ENCODE results near the gene UBXN4. TPM values are rescaled to one million over a fixed set of nuclear protein-coding genes. Genes with fewer than 3 reads are reported as not detected.

UBXN4 gene
- total RNA-seq, 2 donors from 2014 or later = 106 to 117 TPM

DNA sequence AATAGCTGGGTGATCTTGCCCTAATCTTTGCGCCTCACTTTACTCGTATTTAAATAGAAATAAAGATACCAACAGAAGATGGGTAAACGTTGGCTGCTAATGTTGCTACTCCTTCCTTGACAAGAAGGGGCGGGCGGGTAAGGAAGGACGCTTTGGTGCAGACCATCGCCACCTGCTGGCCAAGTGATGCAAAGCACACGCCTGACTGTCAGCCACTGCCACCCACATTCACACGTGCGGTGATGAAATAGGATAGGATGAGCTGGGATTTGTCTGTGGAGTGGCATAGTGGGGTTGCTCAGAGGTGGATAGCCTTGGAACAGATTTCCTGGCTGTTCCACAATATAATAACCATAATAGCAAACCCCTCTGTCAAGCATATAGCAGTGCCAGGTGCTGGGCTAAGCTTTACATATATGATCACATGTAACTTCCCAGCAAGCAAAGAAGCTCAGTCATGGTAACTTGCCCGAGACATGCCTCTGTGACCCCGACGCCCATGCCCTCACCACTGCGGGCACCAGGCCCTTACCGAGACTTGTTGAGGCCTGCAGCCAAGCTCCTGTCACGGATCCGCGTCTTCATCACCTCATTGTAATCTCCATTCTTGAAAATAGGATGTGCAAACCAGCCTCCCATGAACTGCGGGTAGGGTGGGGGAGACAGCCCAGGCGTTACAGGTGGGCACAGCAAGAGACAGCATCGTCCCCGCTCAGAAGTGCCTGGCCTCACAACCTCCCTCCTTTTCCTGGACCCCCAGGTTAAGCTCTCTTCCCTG lies 56.0 kb downstream of the UBXN4 start:
- no peak overlapping the region for H3K9ac ChIP-seq (ENCODE audit: low read depth in 2 of 2, low read length in 2 of 2)
- TF ChIP-seq, protein P1, sequence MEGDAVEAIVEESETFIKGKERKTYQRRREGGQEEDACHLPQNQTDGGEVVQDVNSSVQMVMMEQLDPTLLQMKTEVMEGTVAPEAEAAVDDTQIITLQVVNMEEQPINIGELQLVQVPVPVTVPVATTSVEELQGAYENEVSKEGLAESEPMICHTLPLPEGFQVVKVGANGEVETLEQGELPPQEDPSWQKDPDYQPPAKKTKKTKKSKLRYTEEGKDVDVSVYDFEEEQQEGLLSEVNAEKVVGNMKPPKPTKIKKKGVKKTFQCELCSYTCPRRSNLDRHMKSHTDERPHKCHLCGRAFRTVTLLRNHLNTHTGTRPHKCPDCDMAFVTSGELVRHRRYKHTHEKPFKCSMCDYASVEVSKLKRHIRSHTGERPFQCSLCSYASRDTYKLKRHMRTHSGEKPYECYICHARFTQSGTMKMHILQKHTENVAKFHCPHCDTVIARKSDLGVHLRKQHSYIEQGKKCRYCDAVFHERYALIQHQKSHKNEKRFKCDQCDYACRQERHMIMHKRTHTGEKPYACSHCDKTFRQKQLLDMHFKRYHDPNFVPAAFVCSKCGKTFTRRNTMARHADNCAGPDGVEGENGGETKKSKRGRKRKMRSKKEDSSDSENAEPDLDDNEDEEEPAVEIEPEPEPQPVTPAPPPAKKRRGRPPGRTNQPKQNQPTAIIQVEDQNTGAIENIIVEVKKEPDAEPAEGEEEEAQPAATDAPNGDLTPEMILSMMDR (IDR thresholded peaks at IDR 0.05) = peak; percentile 88
- H3K36me3 ChIP-seq = no peaks in the 10 kb centered on the region
- no peak overlapping the region for H3K27ac ChIP-seq
- H3K27me3 ChIP-seq = no peaks in the 10 kb centered on the region
- H3K4me3 ChIP-seq = no peak overlapping the region
- DNase-seq = peak; percentile 73
- no peaks in the 10 kb centered on the region for H3K9me3 ChIP-seq
- intact Hi-C loops (cut with DNase I) = loop anchor here (10.0 kb wide), 1 partner anchor 793 kb away; no protein-coding TSS in a partner anchor
- H3K4me1 ChIP-seq = no peaks in the 10 kb centered on the region

DNA sequence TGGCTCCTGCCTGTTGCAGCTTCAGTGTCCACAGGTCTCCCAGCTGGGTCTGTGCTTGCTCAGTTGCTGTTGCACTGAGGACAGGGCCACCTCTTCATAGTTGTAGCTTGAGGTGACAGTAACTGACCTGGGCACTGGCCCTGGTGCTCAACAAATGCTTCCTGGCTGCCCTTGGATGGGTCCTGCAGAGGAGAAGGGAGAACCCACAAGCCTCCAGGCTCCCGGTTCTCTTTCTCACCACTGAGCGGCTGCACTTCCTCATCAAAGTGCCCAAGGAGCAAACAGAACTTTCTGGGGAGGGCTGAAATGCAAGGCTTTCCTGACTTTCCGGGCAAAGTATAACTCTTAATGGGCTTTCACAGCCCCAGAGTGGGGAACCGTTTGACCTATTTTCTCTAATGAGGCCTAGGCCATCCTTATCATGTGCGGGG lies 56.6 kb downstream of the UBXN4 start:
- no peak overlapping the region for H3K27ac ChIP-seq
- intact Hi-C loops (cut with DNase I) = loop anchor here (10.0 kb wide), 1 partner anchor 793 kb away; no protein-coding TSS in a partner anchor
- H3K4me3 ChIP-seq = no peak overlapping the region
- H3K27me3 ChIP-seq = no peaks in the 10 kb centered on the region
- TF ChIP-seq, protein P1 (IDR thresholded peaks at IDR 0.05) = no peak
- H3K36me3 ChIP-seq = no peaks in the 10 kb centered on the region
- DNase-seq = no peak
- no peak overlapping the region for H3K9ac ChIP-seq (ENCODE audit: low read depth in 2 of 2, low read length in 2 of 2)
- no peaks in the 10 kb centered on the region for H3K9me3 ChIP-seq
- H3K4me1 ChIP-seq = no peaks in the 10 kb centered on the region

DNA sequence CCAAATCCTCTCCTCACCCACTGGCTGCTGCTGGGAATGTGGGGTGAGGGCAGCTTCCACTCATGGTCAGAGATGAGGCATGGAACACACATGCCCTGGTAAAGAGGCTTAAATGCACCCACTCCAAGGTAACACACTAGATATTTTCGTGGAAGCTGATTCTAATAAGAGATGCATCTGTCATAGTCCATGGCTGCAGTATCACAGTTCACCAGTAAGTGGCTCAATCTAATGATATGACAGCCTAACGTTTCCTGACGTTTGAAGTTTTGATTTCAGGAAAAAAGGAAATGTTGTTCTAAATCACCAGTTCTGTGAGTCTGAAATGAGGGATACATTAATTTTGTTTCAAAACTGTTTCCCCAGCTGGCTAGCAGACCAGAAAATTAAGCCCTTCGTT lies 57.1 kb downstream of the UBXN4 start:
- Histone ChIP-seq H3K4me3 (no peak overlapping the region), H3K9me3 (no peaks in the 10 kb centered on the region), H3K27ac (no peak overlapping the region), H3K4me1 (no peaks in the 10 kb centered on the region), H3K36me3 (no peaks in the 10 kb centered on the region), H3K27me3 (no peaks in the 10 kb centered on the region), H3K9ac (ENCODE audit: low read depth in 2 of 2, low read length in 2 of 2) (no peak overlapping the region)
- intact Hi-C loops (cut with DNase I) = loop anchor here (10.0 kb wide), 1 partner anchor 794 kb away; no protein-coding TSS in a partner anchor
- TF ChIP-seq, protein P1 (IDR thresholded peaks at IDR 0.05) = no peak
- DNase-seq = no peak

DNA sequence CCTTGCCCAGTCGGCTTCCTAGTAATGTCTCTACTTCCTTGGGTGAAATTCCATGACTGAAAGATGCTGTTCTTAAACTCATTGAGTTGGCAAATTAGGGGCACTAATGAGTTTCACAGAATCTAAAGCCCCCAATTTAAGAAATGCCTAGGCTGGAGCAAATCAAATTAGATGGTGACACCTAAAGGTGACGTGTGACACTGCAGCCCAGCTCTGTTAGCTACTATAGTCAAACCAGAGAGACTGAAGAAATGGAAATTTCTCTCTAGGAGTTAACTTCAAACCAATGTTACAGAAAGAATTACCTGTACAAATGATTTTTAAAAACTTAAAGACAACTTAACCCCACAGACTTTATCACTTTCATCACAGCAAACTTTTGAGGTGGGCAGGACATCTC lies 58.1 kb downstream of the UBXN4 start:
- no peak overlapping the region for H3K9ac ChIP-seq (ENCODE audit: low read depth in 2 of 2, low read length in 2 of 2)
- H3K27me3 ChIP-seq = no peaks in the 10 kb centered on the region
- no peaks in the 10 kb centered on the region for H3K4me1 ChIP-seq
- no peaks in the 10 kb centered on the region for H3K9me3 ChIP-seq
- no peak overlapping the region for H3K27ac ChIP-seq
- TF ChIP-seq, protein P1 (IDR thresholded peaks at IDR 0.05) = no peak
- H3K36me3 ChIP-seq = no peaks in the 10 kb centered on the region
- H3K4me3 ChIP-seq = no peak overlapping the region
- DNase-seq = no peak
- intact Hi-C loops (cut with DNase I) = loop anchor here (10.0 kb wide), 1 partner anchor 795 kb away; no protein-coding TSS in a partner anchor

DNA sequence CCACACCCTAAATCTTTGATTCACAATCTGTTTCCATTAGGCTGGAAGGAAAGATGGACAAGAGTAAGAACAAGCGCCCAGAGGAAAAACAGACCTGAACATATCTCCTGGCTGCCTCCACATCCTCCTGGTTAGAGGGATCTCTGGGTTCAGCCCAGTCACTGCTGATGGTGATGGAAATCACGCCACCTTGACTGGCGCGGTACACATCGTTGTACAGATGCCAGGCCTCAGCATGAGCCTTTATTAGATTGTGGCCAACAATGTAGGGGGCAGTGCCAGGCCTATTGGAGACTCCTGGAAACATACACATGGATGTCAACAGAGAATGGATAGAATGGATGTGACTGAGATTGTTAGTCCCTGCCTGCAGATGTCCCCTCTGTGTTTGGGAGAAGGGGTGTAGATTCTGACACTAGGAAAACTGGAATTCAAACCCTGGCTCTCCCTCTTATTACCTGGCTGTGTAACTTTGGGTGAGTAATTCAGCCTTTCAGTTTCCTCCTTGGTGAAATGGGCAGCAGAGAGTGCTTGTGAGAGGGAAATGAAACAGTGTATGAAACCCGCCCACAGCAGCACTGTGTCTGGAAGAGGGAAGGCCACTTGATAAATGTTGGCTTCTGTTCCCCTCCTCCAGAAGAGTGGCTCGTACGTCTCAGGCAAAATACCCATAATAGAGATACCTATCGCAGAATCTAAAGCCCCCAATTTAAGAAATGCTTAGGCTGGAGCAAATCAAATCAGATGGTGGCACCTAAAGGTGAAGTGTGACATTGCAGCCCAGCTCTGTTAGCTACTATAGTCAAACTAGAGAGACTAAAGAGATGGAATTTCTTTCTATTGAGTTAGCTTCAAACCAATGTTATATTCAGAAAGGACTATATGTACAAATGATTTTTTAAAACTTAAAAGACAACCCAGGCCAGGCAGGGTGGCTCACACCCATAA lies 59.1 kb downstream of the UBXN4 start:
- H3K4me3 ChIP-seq = no peak overlapping the region
- intact Hi-C loops (cut with DNase I) = no loop called here
- no peaks in the 10 kb centered on the region for H3K27me3 ChIP-seq
- TF ChIP-seq, protein P1 (IDR thresholded peaks at IDR 0.05) = no peak
- no peaks in the 10 kb centered on the region for H3K36me3 ChIP-seq
- H3K4me1 ChIP-seq = no peaks in the 10 kb centered on the region
- H3K9ac ChIP-seq (ENCODE audit: low read depth in 2 of 2, low read length in 2 of 2) = no peak overlapping the region
- no peak overlapping the region for H3K27ac ChIP-seq
- DNase-seq = no peak
- no peaks in the 10 kb centered on the region for H3K9me3 ChIP-seq
